Measurements from ENCODE around the gene SSTR3. TPM values are rescaled to one million over a fixed set of nuclear protein-coding genes. Genes with fewer than 3 reads are reported as not detected.

The SSTR3 gene
- polyA plus RNA-seq, 1 donor: not detected

Other genes with a start within 250 kb of the SSTR3 start
- gene TST, start 193.0 kb downstream of the SSTR3 start, polyA plus RNA-seq (ENCODE audit: insufficient read length): 19.6 TPM
- 42.7 TPM for gene MPST, start 192.7 kb downstream of the SSTR3 start, polyA plus RNA-seq (ENCODE audit: insufficient read length)
- gene KCTD17, start 160.7 kb downstream of the SSTR3 start, polyA plus RNA-seq (ENCODE audit: insufficient read length): 17.3 TPM
- 0.10 TPM for gene TMPRSS6, start 102.8 kb downstream of the SSTR3 start, polyA plus RNA-seq (ENCODE audit: insufficient read length)
- gene IL2RB, start 62.6 kb downstream of the SSTR3 start, polyA plus RNA-seq (ENCODE audit: insufficient read length): 1.2 TPM
- 14.8 TPM for gene C1QTNF6, start 24.2 kb downstream of the SSTR3 start, polyA plus RNA-seq (ENCODE audit: insufficient read length)
- gene RAC2, start 31.8 kb upstream of the SSTR3 start, polyA plus RNA-seq (ENCODE audit: insufficient read length): 5.1 TPM
- gene CYTH4, start 70.0 kb upstream of the SSTR3 start, polyA plus RNA-seq (ENCODE audit: insufficient read length): 5.2 TPM
- gene ELFN2, start 215.0 kb upstream of the SSTR3 start, polyA plus RNA-seq (ENCODE audit: insufficient read length): 1.4 TPM